ENCODE results near the gene SLC13A4.
"Not testable (repeated sequence)": the region's sequence is repeated elsewhere in the genome, so short reads cannot be mapped to it uniquely, and the experiment has no call there.

SLC13A4 gene

GRCh38 chr7:135728136-135728669 is at the start of gene SLC13A4:
Gene SLC13A4, minus strand, starts transcription at chr7:135728186. Its CDS starts 690 bp downstream, at chr7:135727496.
- no peak for DNase-seq (ENCODE audit: low read depth)

GRCh38 chr7:135775915-135776314 is 47.9 kb upstream of the SLC13A4 start:
- DNase-seq (ENCODE audit: low read depth): not testable (repeated sequence)

GRCh38 chr7:135775230-135775629 is 47.2 kb upstream of the SLC13A4 start:
- DNase-seq (ENCODE audit: low read depth): no peak

GRCh38 chr7:135774284-135774683 is 46.3 kb upstream of the SLC13A4 start:
- DNase-seq (ENCODE audit: low read depth): peak; percentile 77

- no peak for DNase-seq (ENCODE audit: low read depth)
Observed at GRCh38 chr7:135773464-135773863, 45.5 kb upstream of the SLC13A4 start.

GRCh38 chr7:135772639-135773222 is 44.7 kb upstream of the SLC13A4 start:
- DNase-seq (ENCODE audit: low read depth): no peak

GRCh38 chr7:135771961-135772638 is 44.1 kb upstream of the SLC13A4 start:
- DNase-seq (ENCODE audit: low read depth): peak; percentile 70

- DNase-seq (ENCODE audit: low read depth): no peak
Observed at GRCh38 chr7:135771051-135771450, 43.1 kb upstream of the SLC13A4 start.

- DNase-seq (ENCODE audit: low read depth): no peak
Observed at GRCh38 chr7:135770139-135770710, 42.2 kb upstream of the SLC13A4 start.

GRCh38 chr7:135769005-135769802 is 41.2 kb upstream of the SLC13A4 start:
- DNase-seq (ENCODE audit: low read depth): no peak

- DNase-seq (ENCODE audit: low read depth): no peak
Observed at GRCh38 chr7:135768467-135768866, 40.5 kb upstream of the SLC13A4 start.

GRCh38 chr7:135768064-135768463 is 40.1 kb upstream of the SLC13A4 start:
- DNase-seq (ENCODE audit: low read depth): no peak

GRCh38 chr7:135763261-135763660 is 35.3 kb upstream of the SLC13A4 start:
- peak; percentile 75 for DNase-seq (ENCODE audit: low read depth)

- DNase-seq (ENCODE audit: low read depth): peak; percentile 91
Observed at GRCh38 chr7:135761751-135762488, 33.9 kb upstream of the SLC13A4 start.

GRCh38 chr7:135759532-135759931 is 31.5 kb upstream of the SLC13A4 start:
- no peak for DNase-seq (ENCODE audit: low read depth)

- DNase-seq (ENCODE audit: low read depth): peak; percentile 70
Observed at GRCh38 chr7:135758531-135758932, 30.5 kb upstream of the SLC13A4 start.

- DNase-seq (ENCODE audit: low read depth): peak; percentile 83
Observed at GRCh38 chr7:135757719-135758411, 29.9 kb upstream of the SLC13A4 start.

- no peak for DNase-seq (ENCODE audit: low read depth)
Observed at GRCh38 chr7:135756191-135756590, 28.2 kb upstream of the SLC13A4 start.

GRCh38 chr7:135755351-135755753 is 27.4 kb upstream of the SLC13A4 start:
- DNase-seq (ENCODE audit: low read depth): no peak

GRCh38 chr7:135753616-135754413 is 25.8 kb upstream of the SLC13A4 start:
- no peak for DNase-seq (ENCODE audit: low read depth)

All from EH (cell line).